HL-60 (cell line): ENCODE data around the gene ADNP.

ENCODE experiments used
- CTCF ChIP-seq: IDR thresholded peaks from one replicate; pipeline ENCODE4 v1.5.1; 2011; ENCODE audit warnings: low read length, control low read depth, inconsistent platforms; ENCODE audit not compliant: insufficient read depth
- GABPA ChIP-seq: IDR thresholded peaks from 2 replicates; pipeline ENCODE4 v1.6.1; 2012; ENCODE audit warnings: low read depth
- POLR2AphosphoS5 ChIP-seq: IDR thresholded peaks from 2 replicates; pipeline ENCODE4 v1.6.1; 2012; ENCODE audit warnings: low read depth
- SPI1 ChIP-seq: IDR thresholded peaks from 2 replicates; pipeline ENCODE4 v1.6.1; 2012; ENCODE audit warnings: low read depth, mild to moderate bottlenecking, borderline replicate concordance
- TF ChIP-seq, protein P1 (sequence below): IDR thresholded peaks from 2 replicates; pipeline ENCODE4 v1.6.1; 2012; ENCODE audit warnings: low read depth; ENCODE audit not compliant: insufficient replicate concordance

- TF ChIP-seq CTCF (no peak), POLR2AphosphoS5 (no peak), GABPA (no peak), SPI1 (no peak)
- TF ChIP-seq, protein P1, sequence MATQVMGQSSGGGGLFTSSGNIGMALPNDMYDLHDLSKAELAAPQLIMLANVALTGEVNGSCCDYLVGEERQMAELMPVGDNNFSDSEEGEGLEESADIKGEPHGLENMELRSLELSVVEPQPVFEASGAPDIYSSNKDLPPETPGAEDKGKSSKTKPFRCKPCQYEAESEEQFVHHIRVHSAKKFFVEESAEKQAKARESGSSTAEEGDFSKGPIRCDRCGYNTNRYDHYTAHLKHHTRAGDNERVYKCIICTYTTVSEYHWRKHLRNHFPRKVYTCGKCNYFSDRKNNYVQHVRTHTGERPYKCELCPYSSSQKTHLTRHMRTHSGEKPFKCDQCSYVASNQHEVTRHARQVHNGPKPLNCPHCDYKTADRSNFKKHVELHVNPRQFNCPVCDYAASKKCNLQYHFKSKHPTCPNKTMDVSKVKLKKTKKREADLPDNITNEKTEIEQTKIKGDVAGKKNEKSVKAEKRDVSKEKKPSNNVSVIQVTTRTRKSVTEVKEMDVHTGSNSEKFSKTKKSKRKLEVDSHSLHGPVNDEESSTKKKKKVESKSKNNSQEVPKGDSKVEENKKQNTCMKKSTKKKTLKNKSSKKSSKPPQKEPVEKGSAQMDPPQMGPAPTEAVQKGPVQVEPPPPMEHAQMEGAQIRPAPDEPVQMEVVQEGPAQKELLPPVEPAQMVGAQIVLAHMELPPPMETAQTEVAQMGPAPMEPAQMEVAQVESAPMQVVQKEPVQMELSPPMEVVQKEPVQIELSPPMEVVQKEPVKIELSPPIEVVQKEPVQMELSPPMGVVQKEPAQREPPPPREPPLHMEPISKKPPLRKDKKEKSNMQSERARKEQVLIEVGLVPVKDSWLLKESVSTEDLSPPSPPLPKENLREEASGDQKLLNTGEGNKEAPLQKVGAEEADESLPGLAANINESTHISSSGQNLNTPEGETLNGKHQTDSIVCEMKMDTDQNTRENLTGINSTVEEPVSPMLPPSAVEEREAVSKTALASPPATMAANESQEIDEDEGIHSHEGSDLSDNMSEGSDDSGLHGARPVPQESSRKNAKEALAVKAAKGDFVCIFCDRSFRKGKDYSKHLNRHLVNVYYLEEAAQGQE = no peak
Measured at GRCh38 chr20:50876063-50876685, 55.1 kb downstream of the ADNP start.
